Measurements from ENCODE around the gene NFATC1.

NFATC1 gene

DNA sequence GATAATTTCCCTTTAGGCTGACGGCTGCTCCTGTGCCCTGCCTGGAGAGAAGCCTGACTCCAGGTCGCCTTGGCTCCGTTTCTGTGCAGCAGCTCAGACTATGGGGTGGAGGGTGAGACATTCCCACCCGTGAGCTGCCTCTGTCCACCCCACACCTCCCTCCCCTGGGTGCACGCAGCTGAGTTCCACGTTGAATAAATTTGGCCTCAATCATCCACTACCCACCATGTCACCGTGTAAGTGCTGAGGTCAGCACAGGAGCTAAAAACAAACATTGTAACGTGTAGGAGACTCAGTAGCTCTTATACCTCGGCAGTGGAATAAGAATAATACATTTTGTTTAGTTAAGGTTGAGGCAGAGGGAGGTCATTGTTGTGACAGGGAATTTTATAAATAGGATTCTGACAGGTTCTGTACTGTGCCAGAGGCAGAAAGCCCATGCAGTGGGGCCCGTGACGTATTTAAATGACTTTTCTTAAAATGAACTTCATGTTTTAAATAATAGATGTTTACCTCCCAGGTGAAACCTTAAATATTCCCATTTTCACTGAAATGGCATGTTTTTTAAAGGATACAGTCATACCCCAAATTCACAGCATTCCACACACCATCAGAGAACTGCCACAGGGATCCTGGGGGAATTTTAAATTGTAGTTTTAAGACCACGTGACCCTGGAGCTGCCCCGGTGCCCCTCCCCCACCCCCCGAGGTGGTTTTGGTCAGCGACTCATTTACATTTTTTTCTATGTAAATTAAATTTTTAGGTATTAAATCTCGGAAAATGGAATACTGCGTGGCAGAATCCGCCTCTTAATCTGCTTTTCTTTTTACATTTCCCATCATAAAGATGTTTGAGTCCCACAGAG lies 50.2 kb downstream of the NFATC1 start:
- DNase-seq: no peak

DNA sequence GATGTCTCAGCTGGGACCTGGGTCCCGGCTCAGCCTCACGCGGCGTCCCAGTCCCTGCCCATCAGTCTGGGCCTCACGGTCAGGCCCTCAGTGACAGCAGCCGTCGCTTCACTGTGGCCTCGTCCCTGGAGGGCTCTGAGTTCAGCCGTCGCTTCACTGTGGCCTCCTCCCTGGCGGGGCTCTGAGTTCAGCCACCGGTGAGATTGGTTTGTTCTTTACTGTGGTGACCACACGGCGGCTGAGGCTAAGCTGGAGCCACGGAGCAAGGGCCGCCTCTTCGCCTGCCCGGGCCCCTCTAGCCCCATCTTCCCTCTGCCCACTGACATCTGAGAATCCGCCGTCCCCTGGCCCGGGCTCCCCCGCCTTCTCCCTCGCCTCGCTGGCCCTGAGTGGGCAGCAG lies 51.2 kb downstream of the NFATC1 start:
- no peak for DNase-seq

- DNase-seq: no peak
These were observed 52.1 kb downstream of the NFATC1 start for GRCh38 chr18:79447703-79448367.

DNA sequence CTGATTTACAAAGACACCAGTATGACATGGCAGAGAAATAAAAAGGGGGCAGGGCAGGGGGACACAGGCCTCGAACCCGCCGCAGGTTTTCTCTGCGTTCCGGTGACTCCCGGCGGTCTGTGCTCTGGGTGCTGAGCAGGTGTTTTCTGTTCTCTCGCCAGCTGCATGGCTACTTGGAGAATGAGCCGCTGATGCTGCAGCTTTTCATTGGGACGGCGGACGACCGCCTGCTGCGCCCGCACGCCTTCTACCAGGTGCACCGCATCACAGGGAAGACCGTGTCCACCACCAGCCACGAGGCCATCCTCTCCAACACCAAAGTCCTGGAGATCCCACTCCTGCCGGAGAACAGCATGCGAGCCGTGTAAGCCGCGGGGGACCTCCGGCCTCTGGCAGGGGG lies 52.9 kb downstream of the NFATC1 start:
- no peak for DNase-seq

DNA sequence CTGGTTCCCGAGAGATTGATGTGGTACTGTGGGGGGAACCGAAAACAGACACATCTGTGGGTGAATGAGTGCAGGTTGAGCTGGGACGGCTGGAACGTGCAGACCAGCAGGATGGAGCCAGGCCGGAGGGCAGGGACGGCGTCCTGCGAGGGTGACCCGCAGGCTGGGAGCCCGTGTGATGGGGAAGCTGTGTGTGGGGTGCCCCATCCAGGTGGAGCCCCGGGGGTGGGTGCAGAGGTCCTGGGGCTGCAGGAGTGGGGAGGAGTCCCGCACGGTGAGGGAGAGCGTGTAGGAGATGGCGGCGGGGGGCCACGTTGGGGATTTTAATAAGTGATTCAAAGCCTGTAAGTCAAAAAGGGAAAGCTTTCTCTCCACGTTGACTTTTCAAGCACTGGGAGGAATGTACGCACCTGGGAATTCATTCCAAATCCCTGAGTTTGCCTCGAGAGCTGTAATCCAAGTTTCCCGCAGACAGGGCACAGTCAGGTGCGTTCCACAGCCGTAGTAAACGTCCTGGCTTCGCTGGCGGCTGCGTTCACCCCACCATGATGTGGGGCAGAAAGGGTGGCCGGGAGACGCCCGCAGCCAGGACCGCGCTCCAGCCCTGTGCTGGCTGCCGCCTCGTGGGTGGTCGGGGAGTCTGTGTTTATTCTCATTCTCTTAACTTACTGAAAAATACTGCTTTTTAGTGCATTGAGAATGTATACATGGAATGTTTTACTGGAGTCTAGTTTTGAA lies 54.0 kb downstream of the NFATC1 start:
- no peak for DNase-seq

GRCh38 chr18:79450289-79451080 lies 54.8 kb downstream of the NFATC1 start:
- no peak for DNase-seq

- DNase-seq: no peak
These were observed 55.8 kb downstream of the NFATC1 start for GRCh38 chr18:79451237-79452125.

DNA sequence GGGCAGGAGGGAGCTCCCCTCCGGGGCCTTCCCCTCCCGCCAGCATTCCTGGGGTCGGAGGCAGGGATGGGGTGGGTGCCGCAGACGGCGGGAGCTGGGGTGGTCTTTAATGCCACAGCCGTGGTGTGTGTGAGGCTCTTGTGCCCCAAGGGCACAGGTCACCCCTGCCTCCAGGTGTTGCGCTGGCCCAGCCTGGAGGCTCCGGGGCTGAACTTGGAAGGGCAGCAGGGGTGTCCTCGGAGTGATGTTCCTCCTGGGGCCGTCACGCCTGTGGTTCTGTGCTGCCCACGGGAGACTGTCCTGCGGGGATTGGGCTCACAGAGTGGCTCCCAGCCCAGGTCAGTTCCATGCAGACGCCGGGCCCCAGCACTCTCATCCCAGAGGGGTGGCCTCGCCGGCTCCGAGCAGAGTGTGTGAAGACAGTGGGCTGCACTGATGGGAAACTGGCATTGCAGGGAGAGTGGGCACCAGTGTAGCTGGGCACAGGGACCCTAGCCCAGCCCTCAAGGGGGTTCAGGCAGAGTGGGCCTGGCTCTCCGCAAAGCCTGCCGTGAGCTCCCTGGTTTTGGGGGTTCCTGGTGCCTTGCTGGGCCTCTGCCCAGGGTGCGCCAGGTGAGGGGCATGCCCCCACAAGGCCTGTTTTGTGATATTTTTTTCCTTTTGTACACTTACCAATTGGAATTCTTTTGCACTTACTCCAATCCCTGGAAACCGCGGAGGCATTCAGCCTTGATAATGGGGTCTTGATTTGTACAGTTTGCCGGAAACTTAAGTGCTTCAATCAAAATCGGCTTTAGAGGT lies 56.7 kb downstream of the NFATC1 start:
- no peak for DNase-seq

GRCh38 chr18:79452991-79453645 lies 57.4 kb downstream of the NFATC1 start:
- DNase-seq: no peak

GRCh38 chr18:79453816-79454735 lies 58.3 kb downstream of the NFATC1 start:
- DNase-seq: no peak

- no peak for DNase-seq
These were observed 59.5 kb downstream of the NFATC1 start for GRCh38 chr18:79455261-79455660.

DNA sequence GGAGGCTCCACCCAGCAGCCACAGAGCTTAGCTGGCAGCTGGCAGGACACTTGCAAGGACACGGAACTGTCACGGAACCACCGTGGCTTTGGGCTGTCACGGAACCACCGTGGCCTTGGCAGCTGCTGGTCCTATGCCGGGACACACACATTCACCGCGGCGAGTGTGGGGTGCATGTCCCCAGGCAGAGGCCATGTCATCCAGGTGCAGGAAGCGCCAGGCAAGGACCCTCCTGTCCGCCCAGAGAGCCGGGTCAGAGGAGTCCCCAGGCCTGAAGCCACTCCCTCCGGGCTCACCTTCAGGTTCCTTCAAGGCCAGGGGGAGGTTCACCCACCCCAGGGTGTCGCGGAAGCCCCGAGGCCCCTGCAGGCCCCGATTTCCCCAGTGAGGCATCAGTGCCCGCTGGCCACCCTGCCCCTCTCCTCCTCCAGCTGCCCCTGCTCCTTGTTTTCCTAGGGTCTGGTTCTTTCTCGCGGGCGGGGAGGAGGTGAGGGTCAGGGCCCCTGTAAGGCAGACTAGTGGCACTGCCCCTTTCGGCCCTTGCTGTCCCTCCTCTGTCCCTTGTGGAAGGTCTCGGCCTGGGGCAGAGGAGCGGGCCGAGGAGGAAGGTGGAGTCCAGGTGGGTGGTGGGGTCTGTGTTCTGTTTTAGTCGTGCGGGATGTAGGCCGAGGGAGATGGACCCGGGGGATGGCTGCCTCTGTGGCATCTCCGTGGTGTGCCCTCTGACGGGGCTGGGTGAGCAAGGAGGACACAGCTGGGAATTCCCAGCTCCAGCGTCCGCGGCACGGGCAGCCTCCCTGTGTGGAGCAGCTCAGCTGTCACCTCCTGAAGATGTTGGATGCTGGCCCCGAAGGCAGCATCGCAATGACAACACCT lies 60.6 kb downstream of the NFATC1 start:
- no peak for DNase-seq

DNA sequence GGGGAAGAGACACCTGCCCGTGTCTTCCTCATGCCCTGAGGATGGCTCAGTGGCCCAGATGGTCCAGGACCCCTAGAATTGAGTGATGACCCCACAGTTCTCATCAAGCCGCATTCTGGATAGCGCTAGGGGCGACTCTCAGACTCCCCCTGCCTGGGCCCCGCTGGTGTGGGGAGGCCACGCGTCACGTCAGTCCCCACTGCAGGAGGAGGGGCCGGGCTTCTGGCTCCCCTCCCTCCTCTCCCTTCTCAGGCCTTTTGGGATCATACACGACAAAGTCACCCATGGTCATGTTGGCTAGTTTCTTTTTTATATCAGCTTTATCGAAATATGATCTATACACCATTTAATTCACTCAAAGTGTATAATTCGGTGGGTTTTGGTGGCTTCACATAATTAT lies 61.5 kb downstream of the NFATC1 start:
- DNase-seq: no peak

- DNase-seq: no peak
These were observed 61.9 kb downstream of the NFATC1 start for GRCh38 chr18:79457652-79458051.

GRCh38 chr18:79458131-79458838 lies 62.6 kb downstream of the NFATC1 start:
- DNase-seq: no peak

DNA sequence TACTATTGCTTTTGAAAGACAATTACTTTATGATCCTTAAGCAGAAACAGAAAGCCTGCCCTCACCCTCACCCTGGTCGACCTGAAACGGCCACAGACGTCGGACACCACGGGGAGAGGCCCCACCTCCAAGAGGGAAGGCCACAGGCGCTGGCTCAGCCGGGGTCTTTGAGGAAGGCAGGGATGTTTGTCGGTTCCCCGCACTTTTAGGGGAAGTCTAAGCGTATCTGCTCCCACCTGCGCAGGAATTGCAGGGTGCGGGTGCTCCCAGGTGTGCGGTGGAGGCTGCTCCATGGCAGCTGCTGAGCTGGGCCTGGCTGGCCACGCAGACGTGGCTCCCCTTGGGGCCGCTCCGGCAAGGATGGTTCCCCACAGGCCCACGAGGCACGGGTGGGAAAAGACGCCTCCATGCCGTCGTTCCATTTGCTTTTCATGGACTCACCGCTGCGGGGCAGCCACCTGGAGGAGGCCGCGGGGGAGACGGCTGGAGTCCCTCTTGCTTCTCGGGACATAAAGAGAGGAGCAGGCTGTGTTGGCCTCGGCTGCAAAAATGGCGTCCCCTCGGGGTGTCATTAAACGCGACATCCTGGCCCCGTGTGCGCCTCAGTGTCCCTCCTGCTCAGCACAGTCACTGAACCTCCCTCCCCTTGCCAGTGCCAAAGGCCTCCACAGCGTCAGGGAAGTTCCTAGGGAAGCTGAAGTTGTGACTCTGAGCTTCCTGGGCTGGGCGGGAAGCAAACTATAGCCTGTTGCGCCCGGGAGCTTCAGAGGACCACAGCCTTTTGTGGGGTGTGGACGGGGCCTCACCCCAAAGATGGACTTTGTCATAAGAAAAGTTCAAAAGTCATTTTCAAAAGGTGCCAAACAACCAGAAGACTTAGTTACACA lies 63.4 kb downstream of the NFATC1 start:
- no peak for DNase-seq
